Large intestine (tissue), 3 donors: ENCODE results near the gene NUP153. TPM values are rescaled to one million over a fixed set of nuclear protein-coding genes. Genes with fewer than 3 reads are reported as not detected.
A peak's percentile ranks its signal among the peaks of the same experiment; 100 is the strongest.
"Not testable (repeated sequence)": the region's sequence is repeated elsewhere in the genome, so short reads cannot be mapped to it uniquely, and the experiment has no call there.

Experiments
- DNase-seq, 2 donors: peaks; one replicate each; pipeline versions ENCODE4 v3.0.0 to v3.0.0-alpha.2; 2013
- H3K27ac ChIP-seq: one replicate; pipeline ENCODE4 v1.5.1; 2013; ENCODE audit warnings: low read length
- H3K27me3 ChIP-seq: 2 replicates; pipeline ENCODE4 v1.6.1; 2013; ENCODE audit warnings: low read length; ENCODE audit not compliant: control insufficient read depth, insufficient read depth
- H3K36me3 ChIP-seq: 2 replicates; pipeline ENCODE4 v1.6.1; 2013; ENCODE audit warnings: low read length; ENCODE audit not compliant: control insufficient read depth, insufficient read depth
- H3K4me1 ChIP-seq: one replicate; pipeline ENCODE4 v1.6.1; 2013; ENCODE audit warnings: low read length; ENCODE audit not compliant: control insufficient read depth, insufficient read depth
- H3K4me3 ChIP-seq: one replicate; pipeline ENCODE4 v1.5.1; 2013; ENCODE audit warnings: low read length
- H3K9me3 ChIP-seq: one replicate; pipeline ENCODE4 v1.6.1; 2013; ENCODE audit warnings: mild to moderate bottlenecking, low read depth, low read length, moderate library complexity; ENCODE audit not compliant: control insufficient read depth
- WGBS: methylation state at CpG from one replicate; pipeline ENCODE4 v1.1.5; 2013; ENCODE audit warnings: low lambda C conversion rate; ENCODE audit not compliant: insufficient coverage; 5-methylcytosine and 5-hydroxymethylcytosine counted together
- polyA plus RNA-seq: library from polyadenylated mRNA; unstranded; fragments of 120-200 nt; gene quantifications from one replicate; pipeline ENCODE4 v1.2.1, GENCODE V29; 2013

The NUP153 gene
- polyA plus RNA-seq, 1 donor, result 32.2 TPM

- Histone ChIP-seq H3K4me3 (no peak overlapping the region), H3K27me3 (no peaks in the 10 kb centered on the region), H3K9me3 (no peaks in the 10 kb centered on the region), H3K36me3 (no peaks in the 10 kb centered on the region), H3K4me1 (no peaks in the 10 kb centered on the region), H3K27ac (no peak overlapping the region)
- no peak for DNase-seq
Observed at GRCh38 chr6:17714177-17714576, 7.5 kb upstream of the NUP153 start.

GRCh38 chr6:17712576-17712975, 5.9 kb upstream of the NUP153 start:
- Histone ChIP-seq H3K36me3 (no peaks in the 10 kb centered on the region), H3K9me3 (no peaks in the 10 kb centered on the region), H3K4me1 (no peaks in the 10 kb centered on the region), H3K27me3 (no peaks in the 10 kb centered on the region), H3K4me3 (no peak overlapping the region), H3K27ac (no peak overlapping the region)
- WGBS, result no CpG with 5 or more reads among the region's 1 CpG
- DNase-seq, result no peak

GRCh38 chr6:17710331-17710730, 3.6 kb upstream of the NUP153 start:
- no CpG with 5 or more reads among the region's 3 CpGs for WGBS
- no peaks in the 10 kb centered on the region for H3K4me1 ChIP-seq
- H3K9me3 ChIP-seq, result no peaks in the 10 kb centered on the region
- no peak overlapping the region for H3K4me3 ChIP-seq
- no peak for DNase-seq
- no peaks in the 10 kb centered on the region for H3K27me3 ChIP-seq
- no peak overlapping the region for H3K27ac ChIP-seq
- H3K36me3 ChIP-seq, result no peaks in the 10 kb centered on the region

GRCh38 chr6:17709476-17709875, 2.8 kb upstream of the NUP153 start:
- Histone ChIP-seq H3K9me3 (no peaks in the 10 kb centered on the region), H3K36me3 (no peaks in the 10 kb centered on the region), H3K27me3 (no peaks in the 10 kb centered on the region), H3K4me3 (no peak overlapping the region), H3K27ac (no peak overlapping the region), H3K4me1 (peaks cover 3% of the 10 kb centered on the region)
- DNase-seq, result no peak
- WGBS, result 100% methylated on average over 1 of the region's 2 CpGs

GRCh38 chr6:17708035-17708434, 1.3 kb upstream of the NUP153 start:
- not testable (repeated sequence) for H3K4me1 ChIP-seq, H3K27ac ChIP-seq, H3K27me3 ChIP-seq, DNase-seq, H3K4me3 ChIP-seq, H3K36me3 ChIP-seq, H3K9me3 ChIP-seq
- WGBS, result 80% methylated on average over 3 of the region's 12 CpGs

- H3K27me3 ChIP-seq, result no peaks in the 10 kb centered on the region
- no peak overlapping the region for H3K27ac ChIP-seq
- DNase-seq, result no peak
- H3K36me3 ChIP-seq, result no peaks in the 10 kb centered on the region
- peaks cover 9% of the 10 kb centered on the region for H3K4me1 ChIP-seq
- no peaks in the 10 kb centered on the region for H3K9me3 ChIP-seq
- peak overlapping the region; percentile 99 for H3K4me3 ChIP-seq
- 8% methylated on average over 2 of the region's 5 CpGs for WGBS
Observed at GRCh38 chr6:17707371-17707651, 586 bp upstream of the NUP153 start.

- no peaks in the 10 kb centered on the region for H3K9me3 ChIP-seq
- H3K36me3 ChIP-seq, result no peaks in the 10 kb centered on the region
- peaks cover 9% of the 10 kb centered on the region for H3K4me1 ChIP-seq
- WGBS, result no CpG with 5 or more reads among the region's 58 CpGs
- H3K27ac ChIP-seq, result peak overlapping the region; percentile 100
- H3K4me3 ChIP-seq, result peak overlapping the region; percentile 99
- DNase-seq, result peak; percentile 43 to 88
- no peaks in the 10 kb centered on the region for H3K27me3 ChIP-seq
Observed at GRCh38 chr6:17705778-17706579, 746 bp downstream of the NUP153 start.

GRCh38 chr6:17705428-17705777, 1.3 kb downstream of the NUP153 start:
- Histone ChIP-seq H3K36me3 (no peaks in the 10 kb centered on the region), H3K27me3 (no peaks in the 10 kb centered on the region), H3K9me3 (no peaks in the 10 kb centered on the region), H3K27ac (peak overlapping the region; percentile 100), H3K4me1 (peaks cover 9% of the 10 kb centered on the region), H3K4me3 (peak overlapping the region; percentile 99)
- no CpG with 5 or more reads among the region's 10 CpGs for WGBS
- DNase-seq, result peak in 1 of 2 donors; percentile 58

- peak in 1 of 2 donors; percentile 17 for DNase-seq
- Histone ChIP-seq H3K4me3 (no peak overlapping the region), H3K4me1 (peaks cover 9% of the 10 kb centered on the region), H3K27ac (no peak overlapping the region), H3K27me3 (no peaks in the 10 kb centered on the region), H3K9me3 (no peaks in the 10 kb centered on the region), H3K36me3 (no peaks in the 10 kb centered on the region)
- WGBS, result no CpG with 5 or more reads among the region's 1 CpG
Observed at GRCh38 chr6:17703256-17703694, 3.5 kb downstream of the NUP153 start.

GRCh38 chr6:17700421-17701416, 6.0 kb downstream of the NUP153 start:
- no peak overlapping the region for H3K27ac ChIP-seq
- H3K4me3 ChIP-seq, result no peak overlapping the region
- H3K36me3 ChIP-seq, result no peaks in the 10 kb centered on the region
- no peaks in the 10 kb centered on the region for H3K9me3 ChIP-seq
- DNase-seq, result no peak
- H3K27me3 ChIP-seq, result no peaks in the 10 kb centered on the region
- no CpG with 5 or more reads among the region's 14 CpGs for WGBS
- H3K4me1 ChIP-seq, result peaks cover 9% of the 10 kb centered on the region
